ENCODE measurements around the gene TACO1.

TACO1 gene

DNA sequence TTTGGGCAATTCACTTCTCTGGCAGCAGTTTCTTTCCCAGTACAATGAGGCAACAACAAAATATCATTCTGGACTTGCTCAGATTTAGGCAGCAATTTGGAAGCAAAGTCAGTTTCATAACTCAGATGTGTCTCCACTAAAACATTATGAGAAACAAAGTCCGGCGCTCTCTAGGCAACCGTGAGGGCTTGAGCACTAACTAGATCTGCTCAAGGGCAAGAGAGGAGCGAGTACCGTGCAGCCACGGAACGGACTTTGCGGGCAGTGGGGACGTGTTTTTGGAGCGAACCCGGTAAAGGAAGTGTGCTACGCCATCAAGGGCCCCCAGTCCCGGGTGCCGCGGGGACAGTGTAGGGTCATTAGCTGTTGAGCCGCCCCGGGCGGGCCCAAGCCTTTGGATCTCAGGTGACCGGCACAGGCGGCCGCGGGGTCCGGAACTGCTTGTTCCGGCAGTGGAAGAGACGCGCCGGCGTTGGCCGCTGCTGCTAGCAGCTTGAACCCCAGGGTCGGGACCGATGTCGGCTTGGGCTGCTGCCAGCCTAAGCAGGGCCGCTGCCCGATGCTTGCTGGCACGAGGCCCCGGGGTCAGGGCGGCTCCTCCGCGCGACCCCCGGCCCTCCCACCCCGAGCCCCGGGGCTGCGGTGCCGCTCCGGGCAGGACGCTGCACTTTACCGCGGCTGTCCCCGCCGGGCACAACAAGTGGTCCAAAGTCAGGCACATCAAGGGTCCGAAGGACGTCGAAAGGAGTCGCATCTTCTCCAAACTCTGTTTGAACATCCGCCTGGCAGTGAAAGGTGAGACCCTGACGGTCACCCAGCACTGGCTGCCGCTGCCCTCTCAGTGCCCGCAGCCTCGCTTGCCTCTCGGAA, at the start of gene TACO1:
TACO1 (plus strand) TSS at position 327 of the 870 bp plus-strand sequence; CDS start at position 516, 189 bp downstream.
- peak; percentile 57 for DNase-seq (ENCODE audit: low read depth)

DNA sequence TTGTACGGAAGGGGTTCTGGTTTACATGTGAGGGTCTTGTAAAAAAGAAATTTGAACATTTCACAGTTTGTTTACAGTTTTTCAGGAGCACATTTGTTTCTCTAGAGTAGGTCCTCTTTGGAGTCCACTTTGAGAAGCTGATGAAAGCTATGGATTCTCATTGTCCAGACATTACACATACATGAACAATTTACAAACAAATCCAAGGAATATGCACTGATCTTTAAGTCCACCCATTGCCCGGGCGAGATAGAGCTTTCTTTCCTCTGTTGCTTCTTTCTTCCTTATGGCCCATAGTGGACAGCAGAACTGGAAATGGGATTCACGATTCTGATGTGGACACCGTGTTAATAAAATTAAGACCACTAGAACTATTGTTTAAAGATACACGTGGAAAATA, 48.5 kb upstream of the TACO1 start:
- no peak for DNase-seq (ENCODE audit: low read depth)

DNA sequence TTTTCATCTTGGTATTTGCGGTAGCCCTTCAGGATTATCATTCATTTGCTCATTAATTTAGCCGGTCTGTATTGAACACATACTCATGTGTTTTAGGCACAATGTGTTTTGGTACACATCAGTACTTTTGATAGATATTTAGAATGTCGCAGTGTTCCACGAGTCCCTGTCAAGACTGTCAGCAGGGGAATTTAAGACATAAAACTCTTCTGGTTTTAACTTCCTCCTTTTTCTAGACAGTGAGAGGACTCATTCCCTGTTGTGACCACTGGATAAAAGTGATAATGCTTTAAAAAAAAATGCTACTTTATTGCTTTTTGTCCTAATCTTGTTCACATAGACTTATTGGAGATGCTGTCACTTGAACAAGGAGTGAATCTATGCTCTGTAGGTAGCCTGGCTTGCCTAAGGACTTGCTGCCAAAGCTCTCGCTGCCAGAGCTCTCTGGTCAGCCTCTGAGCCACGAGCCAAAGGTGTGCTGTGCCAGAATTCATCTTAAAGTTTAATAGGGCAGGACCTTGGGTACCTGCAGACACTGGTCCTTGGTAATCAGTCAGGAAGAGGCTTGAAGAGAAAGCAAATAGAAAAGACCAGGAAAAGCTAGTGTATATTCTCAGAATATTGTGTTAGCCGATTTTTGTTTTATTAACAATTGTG, 45.1 kb upstream of the TACO1 start:
- no peak for DNase-seq (ENCODE audit: low read depth)

DNA sequence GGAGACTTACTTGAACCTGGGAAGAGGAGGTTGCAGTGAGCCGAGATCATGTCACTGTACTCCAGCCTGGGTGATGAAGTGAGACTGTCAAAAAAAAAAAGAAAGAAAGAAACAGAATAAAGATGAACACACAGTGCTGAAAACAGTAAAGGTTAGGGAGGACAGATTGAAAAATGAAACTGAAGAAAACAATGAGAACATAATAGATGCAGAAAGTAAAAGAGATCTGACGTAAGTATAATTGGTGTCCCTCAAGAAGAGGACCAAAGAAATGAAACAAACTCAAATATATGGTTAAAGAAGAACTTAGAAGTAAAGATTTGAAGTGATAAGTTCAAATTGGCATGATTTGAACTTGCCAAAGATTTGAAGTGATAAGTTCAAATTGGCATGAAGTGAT, 43.3 kb upstream of the TACO1 start:
- DNase-seq (ENCODE audit: low read depth): no peak

DNA sequence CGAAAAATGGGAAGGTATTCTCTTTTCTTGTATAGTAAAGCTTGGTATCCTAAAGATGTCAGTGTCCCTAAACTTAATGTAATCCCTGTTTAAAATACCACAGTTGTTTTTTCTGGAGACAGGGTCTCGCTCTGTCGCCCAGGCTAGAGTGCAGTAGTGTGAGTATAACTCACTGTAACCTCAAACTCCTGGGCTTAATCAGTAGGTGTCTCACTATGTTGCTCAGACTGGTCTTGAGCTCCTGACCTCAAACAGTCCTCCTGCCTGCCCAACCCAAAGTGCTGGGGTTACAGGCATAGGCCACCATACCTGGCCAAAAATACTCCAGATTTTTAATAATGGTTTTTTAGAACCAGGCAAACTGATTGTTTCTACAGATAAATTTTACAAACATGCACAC, 42.3 kb upstream of the TACO1 start:
- DNase-seq (ENCODE audit: low read depth): no peak

DNA sequence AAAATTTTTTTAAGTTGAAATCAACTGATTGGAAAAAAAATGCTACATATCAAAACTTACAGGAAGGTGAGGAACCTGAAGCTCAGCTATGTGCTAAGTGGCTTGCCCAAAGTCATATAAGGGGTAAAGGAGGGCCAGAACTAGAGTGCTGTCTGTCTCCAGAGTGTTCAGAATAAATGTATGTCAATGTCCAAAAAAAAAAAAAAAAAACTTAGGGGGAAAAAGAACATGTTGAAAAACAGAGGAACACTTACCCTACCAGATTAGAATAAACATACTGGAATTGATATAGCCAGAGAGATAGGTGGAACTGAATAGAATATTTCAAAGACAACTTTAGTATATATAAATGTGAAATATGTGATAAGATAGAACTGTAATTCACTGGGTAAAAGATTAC, 38.9 kb upstream of the TACO1 start:
- no peak for DNase-seq (ENCODE audit: low read depth)

DNA sequence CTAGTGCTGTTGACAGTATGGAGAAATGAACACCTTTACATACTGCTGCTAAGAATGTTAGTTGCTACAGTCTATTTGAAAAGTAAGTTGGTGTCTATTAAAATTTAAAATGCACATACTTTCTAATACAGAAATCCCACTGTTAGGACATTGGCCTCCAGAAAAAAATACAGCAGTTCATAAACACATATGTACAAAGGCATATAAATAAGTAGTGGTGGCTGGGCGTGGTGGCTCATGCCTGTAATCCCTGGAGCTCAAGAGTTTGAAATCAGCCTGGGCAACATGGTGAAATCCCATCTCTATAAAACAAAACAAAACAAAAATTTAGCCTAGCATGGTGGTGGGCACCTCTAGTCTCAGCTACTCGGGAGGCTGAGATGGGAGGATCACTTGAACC, 37.4 kb upstream of the TACO1 start:
- DNase-seq (ENCODE audit: low read depth): no peak

DNA sequence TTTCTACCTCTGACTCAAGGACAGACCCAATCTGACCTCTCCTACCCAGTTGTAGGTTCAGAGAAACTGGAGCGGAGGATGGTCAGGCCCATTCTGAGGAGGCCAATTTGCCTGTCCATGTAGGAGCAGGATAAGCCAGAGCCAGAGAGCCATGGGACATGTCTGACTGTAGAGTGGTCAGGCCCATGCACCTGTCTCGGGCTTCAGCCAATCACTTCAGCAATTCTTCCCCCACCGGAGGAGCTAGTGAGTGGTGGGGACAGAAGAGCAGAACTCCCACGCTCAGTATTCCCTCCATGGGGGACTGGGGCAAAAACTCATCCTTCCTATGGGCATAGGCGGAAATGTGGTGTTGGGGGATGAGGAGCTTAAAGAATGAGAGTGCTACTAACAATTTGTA, 36.1 kb upstream of the TACO1 start:
- DNase-seq (ENCODE audit: low read depth): no peak

DNA sequence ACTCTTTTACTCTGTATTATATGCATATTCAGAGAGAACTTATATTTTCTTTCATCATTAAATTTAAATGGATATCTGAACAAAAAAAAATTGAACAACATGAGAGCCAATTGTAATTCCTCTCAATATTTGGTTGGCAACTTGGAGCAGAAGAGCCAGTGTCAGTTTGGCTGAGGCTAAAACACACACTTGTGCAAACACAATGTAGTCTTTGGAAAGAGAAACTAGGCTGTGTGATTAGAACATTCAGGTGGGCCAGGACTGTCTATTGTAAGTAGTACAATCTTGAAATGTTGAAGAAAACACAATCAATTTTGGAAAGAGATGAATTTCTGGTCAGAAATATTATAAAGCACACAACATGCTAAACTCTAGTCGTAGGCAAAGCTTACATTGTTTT, 33.5 kb upstream of the TACO1 start:
- DNase-seq (ENCODE audit: low read depth): no peak

DNA sequence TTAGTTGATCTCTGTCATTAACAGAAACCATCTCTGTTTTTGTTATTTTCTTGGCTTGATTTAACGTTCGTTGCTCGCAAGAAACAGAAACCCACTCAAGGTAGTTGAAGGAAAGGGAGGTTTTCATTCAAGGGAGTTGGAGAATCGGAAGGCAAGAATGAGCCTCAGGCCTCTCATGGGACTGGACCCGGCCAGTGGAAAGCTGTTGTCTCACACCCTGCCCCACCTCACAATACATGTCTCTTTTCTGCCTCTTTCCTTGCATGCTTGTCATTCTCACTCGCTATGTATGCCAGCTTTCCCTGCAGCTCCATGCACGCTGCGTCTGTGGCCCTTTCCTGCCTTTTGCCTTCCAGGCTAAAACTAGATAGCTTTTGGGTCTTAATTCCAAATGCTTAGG, 32.1 kb upstream of the TACO1 start:
- no peak for DNase-seq (ENCODE audit: low read depth)

DNA sequence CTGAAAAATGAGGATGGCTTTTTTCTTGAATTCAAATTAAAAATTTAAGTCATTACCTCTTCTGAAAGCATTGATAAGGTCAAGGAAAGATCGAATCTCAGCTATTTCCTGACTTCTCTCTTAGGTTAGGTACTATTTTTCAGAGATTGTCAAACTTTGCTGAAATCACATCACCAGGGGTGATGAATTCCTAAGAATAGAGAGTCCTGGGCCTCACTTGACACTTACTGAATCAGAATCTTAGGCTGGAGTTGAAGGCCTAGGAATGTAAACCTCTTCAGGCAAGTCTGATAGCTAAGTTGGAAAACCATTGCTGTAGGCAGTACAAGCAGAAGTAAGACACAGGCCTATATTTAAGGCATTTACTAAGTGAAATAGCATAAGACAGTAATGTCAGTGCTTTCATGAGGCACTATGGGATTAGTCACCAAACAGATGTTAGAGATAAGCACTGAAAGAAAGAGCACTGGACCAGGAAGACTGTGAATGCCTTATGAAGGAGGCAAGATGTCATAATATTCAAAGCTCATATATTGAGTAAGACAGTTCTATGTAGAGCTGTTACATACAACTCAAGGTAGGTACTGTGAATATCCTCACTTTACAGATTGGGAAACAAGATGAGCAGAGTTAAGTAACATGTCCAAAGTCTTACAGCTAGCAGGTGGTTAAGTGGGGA, 28.9 kb upstream of the TACO1 start:
- no peak for DNase-seq (ENCODE audit: low read depth)

DNA sequence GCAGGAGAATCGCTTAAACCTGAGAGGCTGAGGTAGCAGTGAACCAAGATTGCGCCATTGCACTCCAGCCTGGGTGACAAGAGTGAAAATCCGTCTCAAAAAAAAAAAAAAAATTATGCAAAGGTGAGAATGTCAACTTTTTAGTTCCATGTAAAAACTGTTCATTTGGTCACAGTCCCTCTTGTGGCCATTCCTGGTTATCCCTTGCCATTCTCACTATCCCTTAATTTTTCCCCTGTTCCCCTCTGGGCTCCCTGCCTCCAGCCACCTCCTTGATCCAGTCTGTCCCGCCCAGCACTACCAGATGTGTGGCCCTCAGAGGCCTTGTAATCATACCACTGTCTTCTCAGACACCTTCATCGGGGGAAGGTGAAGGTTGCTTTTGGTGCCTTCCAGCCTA, 27.1 kb upstream of the TACO1 start:
- no peak for DNase-seq (ENCODE audit: low read depth)

DNA sequence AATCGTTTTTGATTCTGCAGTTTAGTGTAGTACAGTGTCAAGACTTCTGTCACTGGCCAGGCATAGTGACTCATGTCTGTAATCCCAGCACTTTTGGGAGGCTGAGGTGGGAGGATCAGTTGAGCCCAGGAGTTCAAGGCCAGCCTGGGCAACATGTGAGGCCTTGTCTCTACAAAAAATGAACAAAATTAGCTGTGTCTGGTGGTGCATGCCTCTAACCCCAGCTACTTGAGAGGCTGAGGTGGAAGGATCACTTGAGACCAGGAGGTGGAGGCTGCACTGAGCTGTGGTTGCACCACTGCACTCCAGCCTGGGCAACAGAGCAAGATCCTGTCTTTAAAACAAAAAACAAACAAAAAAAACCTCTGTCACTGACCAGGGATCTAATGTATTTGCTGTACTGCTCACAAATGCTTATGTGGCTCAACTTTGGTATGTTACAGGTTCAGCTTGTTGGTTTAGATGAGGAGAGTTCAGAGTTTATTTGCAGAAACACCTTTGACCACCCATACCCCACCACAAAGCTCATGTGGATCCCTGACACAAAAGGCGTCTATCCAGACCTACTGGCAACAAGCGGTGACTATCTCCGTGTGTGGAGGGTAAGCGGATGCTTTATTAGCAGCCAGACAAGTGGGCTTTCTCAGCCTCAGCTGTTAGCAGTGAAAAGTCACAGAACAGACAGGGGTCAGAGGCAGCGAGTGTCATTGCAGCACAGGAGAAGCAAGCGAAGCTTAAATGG, 22.5 kb upstream of the TACO1 start:
- no peak for DNase-seq (ENCODE audit: low read depth)

DNA sequence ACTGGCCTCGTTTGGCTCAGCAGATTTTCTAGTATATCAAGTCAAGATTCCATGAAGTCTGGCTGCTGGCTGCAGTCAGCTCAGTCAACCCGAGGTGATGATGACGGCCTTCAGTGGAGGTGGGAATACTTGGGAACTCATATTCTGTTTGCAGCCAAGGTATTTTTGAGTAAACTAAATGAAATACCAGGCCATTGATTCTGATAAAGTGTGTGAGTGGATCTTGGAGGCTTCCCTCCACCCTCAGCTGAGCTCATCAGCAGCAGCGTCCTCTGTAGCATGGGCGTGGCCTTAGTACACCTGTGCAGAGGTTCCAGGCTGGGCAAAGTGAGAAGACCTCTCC, 22.0 kb upstream of the TACO1 start:
- no peak for DNase-seq (ENCODE audit: low read depth)

DNA sequence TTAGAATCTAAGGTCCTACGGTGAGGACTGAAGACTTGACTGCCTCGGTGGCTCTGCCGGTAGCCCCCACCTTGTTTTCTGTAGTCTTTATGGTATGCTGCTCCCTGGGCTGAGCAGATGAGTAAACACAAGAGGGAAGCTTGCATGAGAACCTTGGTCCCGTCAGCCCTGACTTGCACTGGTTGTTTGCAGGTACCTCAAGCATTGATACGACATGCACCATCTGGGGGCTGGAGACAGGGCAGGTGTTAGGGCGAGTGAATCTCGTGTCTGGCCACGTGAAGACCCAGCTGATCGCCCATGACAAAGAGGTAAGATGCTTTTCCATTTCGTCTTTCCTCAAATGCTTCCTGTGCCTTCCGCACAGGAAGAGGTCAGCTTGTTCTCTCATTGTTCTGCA, 21.1 kb upstream of the TACO1 start:
- DNase-seq (ENCODE audit: low read depth): no peak

DNA sequence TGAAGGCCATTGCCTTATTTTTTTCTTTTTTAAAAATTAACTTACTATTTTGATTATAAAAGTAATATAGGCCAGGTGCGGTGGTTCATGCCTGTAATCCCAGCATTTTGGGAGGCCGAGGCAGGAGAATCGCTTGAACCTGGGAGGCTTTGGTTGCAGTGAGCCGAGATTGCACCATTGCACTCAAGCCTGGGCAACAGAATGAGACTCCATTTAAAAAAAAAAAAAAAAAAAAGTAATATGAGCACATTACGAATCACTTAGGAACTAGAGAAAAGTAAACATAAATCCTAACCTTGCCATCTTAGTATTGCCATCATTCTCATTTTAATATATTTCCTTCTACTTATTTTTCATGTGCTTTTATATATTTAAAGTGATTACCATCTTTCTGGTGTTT, 12.9 kb upstream of the TACO1 start:
- no peak for DNase-seq (ENCODE audit: low read depth)

DNA sequence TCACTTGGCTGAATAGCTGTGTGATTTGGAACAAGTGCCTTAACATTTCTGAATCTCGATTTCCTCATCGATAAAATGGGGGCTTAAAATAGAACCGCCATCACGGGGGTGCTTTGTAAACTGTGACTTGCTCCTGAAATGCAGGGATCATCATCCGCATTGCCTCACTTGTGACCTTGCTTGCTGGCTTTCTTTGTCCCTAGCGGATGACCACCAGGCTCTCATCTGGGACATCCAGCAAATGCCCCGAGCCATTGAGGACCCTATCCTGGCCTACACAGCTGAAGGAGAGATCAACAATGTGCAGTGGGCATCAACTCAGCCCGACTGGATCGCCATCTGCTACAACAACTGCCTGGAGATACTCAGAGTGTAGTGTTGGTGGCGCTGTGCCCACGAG, 11.9 kb upstream of the TACO1 start:
- DNase-seq (ENCODE audit: low read depth): no peak

DNA sequence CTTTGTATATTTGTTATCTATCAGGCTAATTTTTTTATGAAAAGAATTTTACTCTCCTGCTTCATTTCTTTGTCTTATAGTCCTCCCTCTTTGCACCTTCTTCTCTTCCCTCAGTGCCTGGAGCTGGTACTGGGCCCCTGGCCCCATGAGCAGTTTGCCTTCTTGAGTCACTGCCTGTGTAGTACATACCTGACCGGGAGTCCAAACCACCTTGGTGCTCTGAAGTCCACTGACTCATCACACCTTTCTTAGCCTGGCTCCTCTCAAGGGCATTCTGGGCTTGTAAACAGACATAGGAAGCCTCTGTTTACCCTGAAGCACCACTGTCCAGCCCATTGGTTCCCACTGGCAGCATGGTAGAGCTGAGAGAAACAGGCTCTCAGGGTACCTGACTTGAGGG, 11.0 kb upstream of the TACO1 start:
- no peak for DNase-seq (ENCODE audit: low read depth)

DNA sequence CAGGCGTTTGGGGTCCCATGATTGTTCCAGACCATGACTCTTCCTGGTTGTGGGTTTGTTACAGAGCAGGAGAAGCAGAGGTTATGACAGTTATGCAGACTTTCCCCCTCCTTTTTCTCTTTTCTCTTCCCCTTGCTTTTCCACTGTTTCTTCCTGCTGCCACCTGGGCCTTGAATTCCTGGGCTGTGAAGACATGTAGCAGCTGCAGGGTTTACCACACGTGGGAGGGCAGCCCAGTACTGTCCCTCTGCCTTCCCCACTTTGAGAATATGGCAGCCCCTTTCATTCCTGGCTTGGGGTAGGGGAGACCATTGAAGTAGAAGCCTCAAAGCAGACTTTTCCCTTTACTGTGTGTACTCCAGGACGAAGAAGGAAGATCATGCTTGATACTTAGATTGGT, 7.9 kb upstream of the TACO1 start:
- DNase-seq (ENCODE audit: low read depth): no peak

DNA sequence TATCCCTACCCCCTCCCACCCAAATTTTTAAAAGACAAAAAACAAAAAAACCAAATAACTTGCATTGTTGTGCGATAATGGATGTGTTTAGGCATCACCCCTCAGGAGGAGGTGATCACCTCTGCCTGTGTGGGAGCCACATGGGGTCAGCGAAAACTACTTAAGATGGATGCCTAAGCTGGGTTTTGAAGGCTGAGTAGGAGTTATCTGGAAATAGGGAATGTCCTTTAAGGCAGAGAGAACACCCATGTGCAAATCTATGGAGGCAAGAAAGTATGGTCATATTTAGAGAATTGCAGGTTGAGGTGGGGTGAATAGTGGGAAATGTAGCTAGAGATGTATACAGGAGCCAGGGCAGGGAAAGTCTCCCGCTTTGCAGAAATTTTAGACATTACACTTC, 5.6 kb upstream of the TACO1 start:
- no peak for DNase-seq (ENCODE audit: low read depth)

DNA sequence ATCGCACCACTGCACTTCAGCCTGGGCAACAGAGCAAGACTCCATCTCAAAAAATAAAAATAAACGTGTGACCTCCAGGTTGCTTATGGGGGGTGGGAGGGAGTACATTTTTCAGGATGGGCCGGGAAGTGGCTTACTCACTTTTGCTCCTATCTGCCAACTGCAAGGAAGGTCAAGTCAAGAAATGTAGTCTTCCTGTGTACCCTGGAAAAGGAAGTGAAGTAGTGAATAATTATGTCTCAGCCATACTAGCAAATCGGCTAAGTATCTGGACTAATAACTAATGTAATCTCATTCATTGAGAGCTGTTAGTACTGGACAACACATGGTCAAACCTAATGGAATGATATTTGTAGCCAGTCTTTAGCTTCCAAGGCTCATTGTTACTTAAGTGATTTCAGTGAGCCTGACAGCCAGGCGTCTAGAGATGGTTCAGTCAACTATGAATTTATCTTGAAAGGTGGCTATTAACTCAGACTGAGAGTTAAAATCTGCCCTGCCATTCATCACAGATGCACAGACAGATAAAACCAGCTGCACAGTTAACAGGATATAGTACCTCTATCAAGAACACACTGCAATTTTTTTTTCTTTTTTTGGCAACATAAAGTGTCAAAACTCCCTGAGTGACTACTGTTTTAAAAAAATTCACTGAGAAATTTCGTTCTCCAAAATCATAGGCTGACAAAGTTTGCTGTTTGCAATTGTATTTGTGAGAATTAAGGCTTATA, 3.7 kb upstream of the TACO1 start:
- DNase-seq (ENCODE audit: low read depth): no peak

DNA sequence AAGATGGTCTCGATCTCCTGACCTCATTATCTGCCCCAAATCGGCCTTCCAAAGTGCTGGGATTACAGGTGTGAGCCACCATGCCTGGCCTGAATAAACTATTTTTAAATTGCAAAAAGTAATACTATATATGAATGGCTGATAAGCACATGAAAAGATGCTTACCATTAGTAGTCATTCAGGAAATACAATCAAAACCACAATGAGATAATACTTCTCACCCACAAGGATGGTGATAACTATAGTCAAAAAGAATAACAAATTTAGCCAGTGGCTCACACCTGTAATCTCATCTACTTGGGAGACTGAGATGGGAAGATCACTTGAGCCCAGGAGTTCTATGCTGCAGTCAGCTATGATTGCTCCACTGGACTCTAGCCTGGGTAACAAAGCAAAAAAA, 2.4 kb upstream of the TACO1 start:
- DNase-seq (ENCODE audit: low read depth): no peak
